DMS153 (cell line): ENCODE results near the gene TWNK.
A peak's percentile ranks its signal among the peaks of the same experiment; 100 is the strongest.

ENCODE experiments used
- DNase-seq: peaks from one replicate; lab custom pipeline; 2025; lab: John Stamatoyannopoulos, UW

Gene TWNK

DNA sequence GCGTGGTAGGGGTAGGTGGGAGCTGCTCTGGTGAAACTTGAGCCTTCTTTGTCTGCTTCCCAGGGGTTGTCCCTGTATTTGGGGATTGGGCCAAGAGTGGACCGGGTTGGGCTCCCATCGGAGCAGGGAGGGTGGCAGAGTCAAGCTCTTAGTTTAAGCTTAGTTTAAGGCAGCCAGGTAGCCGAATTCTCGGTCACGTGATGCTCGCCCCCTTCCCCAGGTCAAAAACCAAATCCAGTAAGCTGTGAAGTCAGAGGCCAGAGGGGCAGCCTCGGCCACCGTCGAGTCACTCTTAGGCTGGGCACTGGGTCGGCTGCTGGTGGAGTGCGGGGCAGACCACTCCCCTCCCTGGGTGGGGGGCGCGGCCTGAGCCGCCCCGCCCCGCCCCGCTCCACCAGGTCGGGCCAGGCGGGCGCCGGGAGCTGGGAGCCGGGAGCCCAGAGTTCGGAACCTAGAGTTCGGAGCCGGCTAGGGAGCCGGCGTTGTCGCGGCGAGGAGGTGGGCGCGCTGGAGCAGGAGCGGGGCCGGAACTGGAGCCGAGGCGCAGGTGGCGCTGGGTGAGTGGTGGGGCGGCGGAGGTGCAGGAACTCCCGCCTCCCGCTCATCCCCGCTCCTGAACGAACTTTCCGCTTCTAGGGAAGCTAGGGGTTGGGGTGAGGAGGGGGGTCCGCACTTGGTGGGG, 9.5 kb downstream of the TWNK start:
- no peak for DNase-seq

- DNase-seq = peak; percentile 62
These were observed 10.2 kb downstream of the TWNK start for GRCh38 chr10:100997360-100998182.

DNA sequence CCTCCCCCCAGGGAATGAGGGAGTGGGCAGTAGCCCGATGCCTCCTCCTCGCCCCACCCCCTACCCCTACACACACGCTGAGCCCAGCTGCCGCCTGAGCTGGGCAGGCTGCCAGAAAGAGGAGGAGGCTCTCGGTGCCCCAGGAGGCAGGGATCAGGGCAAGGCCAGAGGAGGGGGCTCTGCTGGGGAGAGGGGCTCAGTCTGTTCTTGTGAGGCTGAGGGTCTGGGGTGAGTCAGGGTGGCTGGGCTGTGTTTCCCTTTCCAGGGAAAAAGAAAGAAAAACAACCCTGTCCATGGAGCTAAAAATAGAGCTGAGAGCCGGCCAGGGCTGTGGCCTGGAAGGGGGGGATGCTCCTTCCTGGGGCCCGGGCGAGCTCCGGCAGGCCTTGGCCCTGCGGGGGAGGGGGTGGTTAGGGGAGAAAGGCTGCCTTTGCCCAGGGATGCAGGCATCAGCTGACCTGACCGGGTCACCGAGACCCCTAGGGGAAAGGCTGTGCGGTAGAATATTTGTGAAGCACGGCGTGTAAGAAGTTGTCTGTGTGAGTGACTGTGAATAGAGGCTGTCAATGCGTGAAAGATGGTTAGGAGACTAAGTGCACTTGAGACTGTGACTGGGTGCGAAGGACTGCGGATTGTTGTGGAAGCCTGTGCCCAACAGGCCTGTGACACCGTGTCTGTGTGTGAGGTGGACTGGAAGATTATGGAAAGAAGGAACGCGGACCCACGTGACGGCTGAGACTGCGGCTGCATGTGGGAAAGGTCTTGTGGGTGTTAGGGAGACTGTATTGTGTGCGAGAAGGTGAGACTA, 11.0 kb downstream of the TWNK start:
- peak; percentile 75 for DNase-seq

DNA sequence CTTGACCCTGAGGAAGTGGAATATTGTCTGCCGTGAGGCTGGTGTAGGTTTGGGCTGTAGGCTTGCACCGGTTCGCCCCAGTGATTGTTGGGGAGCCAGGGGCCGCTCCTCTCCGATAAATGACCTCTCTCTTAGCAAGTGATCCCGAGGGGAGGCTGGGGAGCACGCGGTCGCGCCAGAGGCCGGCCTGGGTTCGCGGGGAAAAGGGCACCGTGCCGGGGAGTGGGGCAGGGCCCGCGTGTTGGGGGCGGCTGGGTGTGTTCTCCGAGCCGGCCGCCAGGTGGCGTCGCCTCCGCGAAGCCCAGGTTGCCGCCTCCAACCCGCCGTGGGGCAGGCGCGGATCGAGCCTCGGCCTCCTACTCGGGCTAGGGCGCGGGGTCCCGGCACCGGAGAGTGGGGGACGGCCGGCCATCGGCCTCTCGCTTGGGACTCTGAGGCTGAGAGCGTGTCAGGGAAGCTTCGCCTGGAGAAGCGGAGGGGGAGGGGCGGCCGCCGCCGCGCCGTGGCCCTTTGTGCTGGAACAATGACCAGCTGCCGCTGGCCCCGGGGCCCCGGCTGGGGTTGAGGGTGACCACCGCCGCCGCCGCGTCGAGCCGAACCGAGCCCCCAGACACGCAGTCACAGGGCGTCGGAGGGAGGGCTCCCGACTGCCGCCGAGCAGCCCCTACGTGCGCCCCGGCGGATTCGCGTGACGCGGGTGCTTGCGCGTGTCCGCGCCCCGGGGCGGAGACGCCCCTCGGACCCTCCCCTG, 11.8 kb downstream of the TWNK start:
- peak; percentile 22 for DNase-seq

- DNase-seq = no peak
These were observed 12.4 kb downstream of the TWNK start, which contains the start of gene LZTS2 for GRCh38 chr10:100999742-101000126. Gene LZTS2, plus strand, starts transcription at chr10:100999808. Its CDS starts 2,731 bp downstream, at chr10:101002539.

- DNase-seq = no peak
These were observed 13.0 kb downstream of the TWNK start for GRCh38 chr10:101000127-101000914.

- no peak for DNase-seq
These were observed 13.7 kb downstream of the TWNK start for GRCh38 chr10:101000915-101001658.

- DNase-seq = no peak
These were observed 14.3 kb downstream of the TWNK start for GRCh38 chr10:101001659-101002035.

DNA sequence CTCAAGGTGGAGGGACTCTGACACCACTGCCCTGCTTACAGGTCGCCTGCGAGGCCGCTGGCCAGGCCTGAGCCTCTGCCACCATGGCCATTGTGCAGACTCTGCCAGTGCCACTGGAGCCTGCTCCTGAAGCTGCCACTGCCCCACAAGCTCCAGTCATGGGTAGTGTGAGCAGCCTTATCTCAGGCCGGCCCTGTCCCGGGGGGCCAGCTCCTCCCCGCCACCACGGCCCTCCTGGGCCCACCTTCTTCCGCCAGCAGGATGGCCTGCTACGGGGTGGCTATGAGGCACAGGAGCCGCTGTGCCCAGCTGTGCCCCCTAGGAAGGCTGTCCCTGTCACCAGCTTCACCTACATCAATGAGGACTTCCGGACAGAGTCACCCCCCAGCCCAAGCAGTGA, 15.1 kb downstream of the TWNK start:
- no peak for DNase-seq

- no peak for DNase-seq
These were observed 16.4 kb downstream of the TWNK start for GRCh38 chr10:101003639-101004206.

- DNase-seq = no peak
These were observed 18.0 kb downstream of the TWNK start for GRCh38 chr10:101005361-101005760.

- no peak for DNase-seq
These were observed 18.7 kb downstream of the TWNK start for GRCh38 chr10:101005869-101006567.

DNA sequence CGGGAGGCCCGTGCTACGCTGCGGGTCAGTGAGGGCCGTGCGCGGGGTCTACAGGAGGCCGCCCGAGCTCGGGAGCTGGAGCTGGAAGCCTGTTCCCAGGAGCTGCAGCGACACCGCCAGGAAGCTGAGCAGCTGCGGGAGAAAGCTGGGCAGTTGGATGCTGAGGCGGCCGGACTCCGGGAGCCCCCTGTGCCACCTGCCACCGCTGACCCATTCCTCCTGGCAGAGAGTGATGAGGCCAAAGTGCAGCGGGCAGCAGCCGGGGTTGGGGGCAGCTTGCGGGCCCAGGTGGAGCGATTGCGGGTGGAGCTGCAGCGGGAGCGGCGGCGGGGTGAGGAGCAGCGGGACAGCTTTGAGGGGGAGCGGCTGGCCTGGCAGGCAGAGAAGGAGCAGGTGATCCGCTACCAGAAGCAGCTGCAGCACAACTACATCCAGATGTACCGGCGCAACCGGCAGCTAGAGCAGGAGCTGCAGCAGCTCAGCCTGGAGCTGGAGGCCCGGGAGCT, 19.3 kb downstream of the TWNK start:
- no peak for DNase-seq

DNA sequence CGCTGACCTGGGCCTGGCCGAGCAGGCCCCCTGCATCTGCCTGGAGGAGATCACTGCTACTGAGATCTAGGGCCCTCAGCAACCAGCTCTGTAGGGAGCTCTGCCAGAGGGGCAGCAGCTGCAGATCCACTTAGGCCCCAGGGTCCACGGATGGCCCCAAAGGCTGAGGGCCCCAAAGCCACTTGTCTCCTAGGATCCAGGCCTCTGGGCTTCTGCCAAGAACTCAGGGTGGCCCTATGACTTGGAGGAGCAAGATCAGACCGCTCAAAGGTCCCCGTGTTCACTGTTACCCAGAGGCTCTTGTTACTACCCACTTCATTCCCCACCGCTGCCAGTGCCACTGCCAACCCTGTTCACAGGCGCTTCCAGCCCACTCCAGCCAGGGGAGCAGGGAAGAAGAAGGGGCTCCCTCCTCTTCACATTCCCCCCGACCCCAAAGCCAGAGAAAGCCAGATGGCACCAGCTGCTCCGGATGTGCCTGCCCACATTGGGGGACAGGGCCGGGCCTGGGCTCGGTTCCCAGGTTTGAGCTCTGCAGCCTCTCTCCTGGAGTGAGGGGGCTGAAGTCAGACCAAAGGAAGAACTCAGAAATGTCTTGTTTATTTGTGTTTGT, 19.9 kb downstream of the TWNK start:
- DNase-seq = no peak

DNA sequence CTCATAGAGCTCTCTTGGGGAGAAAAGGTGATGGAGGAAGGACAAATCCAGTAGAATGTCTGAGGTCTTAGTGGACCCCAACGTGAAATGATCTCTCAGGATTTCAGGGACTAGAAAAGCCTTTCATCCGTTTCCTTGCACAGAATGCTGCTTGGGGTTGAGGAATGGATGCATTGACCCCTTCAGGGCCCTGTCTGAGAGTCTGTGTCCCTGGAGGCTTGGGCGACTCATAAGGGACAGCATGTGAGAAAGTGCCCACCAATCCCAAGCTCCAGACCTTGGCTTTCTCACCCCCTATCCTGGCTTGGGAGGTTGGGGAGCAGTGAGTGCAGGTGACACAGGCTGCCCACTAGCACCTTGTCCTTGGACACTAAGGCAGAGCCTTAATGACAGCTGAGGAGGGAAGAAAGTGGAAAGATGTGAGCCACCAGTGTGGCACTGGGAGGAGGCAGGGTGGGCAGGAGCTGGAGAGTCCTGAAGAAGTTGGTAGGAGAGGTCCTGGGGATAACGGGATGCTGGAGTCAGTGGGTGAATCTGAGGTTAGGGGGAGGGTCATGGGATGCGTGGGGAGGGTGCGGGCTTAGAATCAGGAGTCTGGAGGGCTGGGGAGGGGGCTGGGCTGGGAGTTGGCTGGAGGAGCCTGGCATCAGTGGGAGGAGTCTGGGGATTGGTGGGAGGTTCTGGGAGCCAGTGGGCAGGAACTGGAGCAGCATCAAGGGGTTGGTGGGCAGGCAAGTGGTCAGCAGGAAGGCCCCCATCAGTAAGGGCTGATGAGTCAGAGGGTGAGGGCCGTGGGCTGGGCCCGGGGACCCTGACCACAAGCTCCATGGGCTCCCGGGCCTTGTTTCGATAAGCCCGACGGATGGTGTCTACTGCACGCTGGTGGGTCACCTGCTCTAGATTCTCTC, 20.8 kb downstream of the TWNK start:
- no peak for DNase-seq

DNA sequence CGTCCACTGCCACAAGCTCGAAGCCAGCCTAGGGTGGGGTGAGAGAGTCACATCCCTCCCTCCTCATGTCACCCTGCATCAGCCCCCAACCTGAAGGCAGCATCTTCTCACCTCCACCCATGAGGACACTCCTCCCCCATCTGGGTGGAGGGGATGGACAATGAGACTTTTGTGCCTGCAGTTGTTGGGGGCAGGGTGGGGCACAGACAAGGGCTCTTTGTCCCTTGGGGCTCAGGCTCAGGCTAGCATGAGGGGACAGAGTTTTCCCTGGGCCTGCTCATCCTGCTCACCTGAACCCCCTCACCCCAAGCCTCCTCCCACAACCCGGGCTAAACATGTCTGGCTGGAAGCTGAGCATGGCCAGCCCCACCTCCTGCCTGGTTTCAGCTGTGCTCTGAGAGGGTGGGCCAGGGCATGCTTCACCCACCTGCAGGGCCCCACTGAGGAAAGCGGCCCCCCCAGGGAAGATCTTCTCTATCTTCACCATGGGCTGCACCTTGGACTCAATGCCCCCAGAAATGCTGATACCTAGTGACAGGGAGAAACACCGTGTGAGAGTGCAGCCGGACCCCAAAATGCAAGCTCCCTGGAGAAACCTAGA, 21.6 kb downstream of the TWNK start:
- DNase-seq = no peak

GRCh38 chr10:101010329-101010728, 23.0 kb downstream of the TWNK start:
- DNase-seq = no peak
